NCI-H524 treated with DMSO at 0.1 percent for 48 hours (cell line): ENCODE measurements around the gene LRRC75B.
"Not testable (repeated sequence)": the region's sequence is repeated elsewhere in the genome, so short reads cannot be mapped to it uniquely, and the experiment has no call there.

ENCODE experiments used
- DNase-seq: peaks from one replicate; lab custom pipeline; 2025; lab: John Stamatoyannopoulos, UW

Gene LRRC75B

DNA sequence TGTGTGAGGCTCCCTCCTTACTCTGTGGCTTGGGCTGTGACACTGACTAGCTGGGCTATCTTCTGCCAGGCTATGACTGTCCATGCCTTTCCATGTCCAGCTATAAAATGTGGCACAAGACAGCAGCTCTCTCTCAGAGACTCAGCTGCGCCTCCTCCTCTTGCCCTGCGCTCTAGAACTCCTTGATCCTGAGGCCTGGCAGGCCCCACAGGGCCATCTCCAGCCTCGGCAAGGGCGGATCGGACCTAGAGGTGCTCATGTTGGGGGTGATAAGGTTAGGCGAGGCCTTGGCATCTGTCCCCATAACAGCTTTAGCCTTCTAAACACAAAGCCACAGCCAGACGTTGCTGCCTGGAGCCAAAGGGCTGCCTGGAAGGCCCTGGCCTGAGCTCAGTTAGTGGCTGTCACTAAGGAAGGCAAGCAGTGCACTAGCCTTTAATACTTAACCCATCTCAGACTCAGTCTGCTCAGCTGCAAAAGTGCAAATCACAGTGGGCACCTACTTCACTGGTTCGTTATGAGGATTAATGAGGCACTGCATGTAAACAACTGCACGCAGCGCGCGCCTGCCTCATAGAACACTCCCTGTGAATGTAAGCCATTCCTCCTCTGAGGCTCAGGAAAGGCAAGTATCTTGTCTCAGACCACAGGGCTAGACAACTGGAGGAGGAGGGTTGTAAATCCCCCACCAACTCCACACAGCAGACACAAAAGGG is 39.1 kb downstream of the LRRC75B start:
- DNase-seq: no peak

DNA sequence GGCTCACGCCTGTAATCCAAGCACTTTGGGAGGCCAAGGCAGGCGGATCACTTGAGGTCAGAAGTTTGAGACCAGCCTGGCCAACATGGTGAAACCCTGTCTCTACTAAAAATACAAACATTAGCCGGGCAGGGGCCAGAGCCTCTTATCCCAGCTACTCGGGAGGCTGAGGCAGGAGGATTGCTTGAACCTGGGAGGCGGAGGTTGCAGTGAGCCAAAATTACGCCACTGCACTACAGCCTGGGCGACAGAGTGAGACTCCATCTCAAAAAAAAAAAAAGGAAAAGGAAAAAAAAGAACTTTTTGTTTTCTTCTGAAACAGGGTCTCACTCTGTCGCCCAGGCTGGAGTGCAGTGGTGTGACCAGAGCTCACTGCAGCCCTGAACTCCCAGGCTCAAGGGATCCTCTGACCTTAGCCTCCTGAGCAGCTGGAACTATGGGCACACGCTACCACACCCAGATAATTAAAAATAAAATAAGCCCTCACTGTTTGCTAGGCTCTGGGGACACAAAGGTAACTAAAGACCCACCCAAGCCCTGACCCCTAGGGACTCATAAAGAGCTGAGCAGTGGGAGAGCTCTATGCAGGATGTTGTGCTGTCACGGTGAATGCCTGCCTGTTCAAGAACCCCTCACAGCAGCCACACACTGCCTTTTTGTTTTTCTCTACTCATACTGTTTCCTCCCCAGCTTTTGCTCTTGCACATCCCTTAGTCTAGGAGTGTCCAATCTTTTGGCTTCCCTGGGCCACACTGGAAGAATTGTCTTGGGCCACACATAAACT is 40.2 kb downstream of the LRRC75B start:
- DNase-seq: not testable (repeated sequence)

DNA sequence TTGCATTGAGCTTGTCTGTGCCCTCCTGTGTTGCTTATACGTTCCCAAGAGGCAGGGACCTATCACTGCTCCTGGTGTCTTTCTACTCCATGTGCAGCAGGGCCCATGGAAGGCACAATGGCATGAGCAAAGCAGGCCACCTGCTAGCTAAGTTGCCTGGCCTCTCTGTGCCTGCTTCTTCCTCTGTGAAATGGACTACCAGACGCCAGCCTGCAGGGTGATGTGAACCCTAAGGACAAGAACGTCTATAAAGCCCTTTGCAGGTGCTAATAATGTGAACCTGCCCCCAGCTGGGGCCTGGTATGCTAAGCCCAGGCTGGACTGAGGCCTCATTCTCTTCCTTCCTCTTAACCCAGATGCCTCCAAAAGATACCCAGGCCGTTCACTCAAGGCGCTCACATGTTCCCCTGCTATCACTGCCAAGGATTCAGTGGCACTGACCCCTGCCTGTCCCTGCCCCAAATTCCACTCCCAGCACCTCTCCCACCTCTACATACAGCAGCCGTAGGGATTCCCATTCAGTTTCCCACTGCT is 41.9 kb downstream of the LRRC75B start:
- DNase-seq: no peak

GRCh38 chr22:24550028-24550901 is 42.6 kb downstream of the LRRC75B start:
- DNase-seq: no peak

- no peak for DNase-seq
Measured at GRCh38 chr22:24548812-24549211, 44.1 kb downstream of the LRRC75B start.

- DNase-seq: no peak
Measured at GRCh38 chr22:24543679-24544243, 49.1 kb downstream of the LRRC75B start.

GRCh38 chr22:24543185-24543601 is 49.7 kb downstream of the LRRC75B start:
- no peak for DNase-seq

- no peak for DNase-seq
Measured at GRCh38 chr22:24542641-24543040, 50.2 kb downstream of the LRRC75B start.

GRCh38 chr22:24541681-24542515 is 51.0 kb downstream of the LRRC75B start:
- DNase-seq: no peak

DNA sequence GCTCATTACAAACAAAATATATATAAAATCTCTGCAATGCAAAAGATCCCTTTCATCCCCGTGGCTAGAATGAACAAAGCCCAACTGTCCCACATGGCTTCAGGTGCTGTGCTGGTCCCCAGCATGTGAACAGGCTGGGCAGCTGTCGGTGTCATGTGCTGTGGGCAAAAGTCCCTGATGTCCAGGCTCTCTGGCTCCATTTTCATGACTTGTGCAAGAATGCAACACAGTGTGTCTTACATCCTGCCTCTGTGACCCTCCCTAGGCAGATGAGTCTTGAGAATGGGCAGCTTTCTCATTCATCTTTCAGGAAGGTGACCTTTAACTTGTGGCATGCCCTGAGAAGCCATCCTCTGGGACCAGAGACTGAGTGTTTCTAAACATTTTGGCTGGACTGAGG is 52.4 kb downstream of the LRRC75B start:
- no peak for DNase-seq

DNA sequence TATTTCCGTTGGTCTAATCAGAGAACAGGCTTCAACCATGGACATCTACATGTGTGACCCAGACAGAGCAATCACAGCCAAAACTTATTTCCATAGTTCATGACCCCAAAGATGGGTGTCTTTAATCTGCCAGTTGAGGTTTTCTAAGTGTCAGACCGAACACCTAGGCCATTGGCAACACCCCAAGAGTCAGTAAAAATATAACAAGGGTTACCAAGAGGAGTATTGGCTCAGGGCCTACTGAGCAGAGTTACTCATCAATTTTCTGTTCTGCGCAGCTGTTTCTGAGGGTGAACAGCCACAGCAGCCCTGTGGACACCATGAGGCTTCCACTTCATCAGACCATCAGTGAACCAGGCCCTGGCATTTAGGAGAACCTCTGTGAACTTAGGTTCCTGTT is 56.8 kb downstream of the LRRC75B start:
- no peak for DNase-seq
